Duodenal mucosa (tissue), 2 donors: ENCODE measurements around the gene MT1A.
"Not testable (repeated sequence)": the region's sequence is repeated elsewhere in the genome, so short reads cannot be mapped to it uniquely, and the experiment has no call there.

Experiments used
- H3K27ac ChIP-seq: one replicate; pipeline ENCODE4 v1.7.0; 2013; ENCODE audit warnings: low read depth, low read length
- H3K27me3 ChIP-seq, 2 donors: one replicate each; pipeline ENCODE4 v1.7.0; 2013; ENCODE audit warnings: low read length in 2 of 2, control low read depth in 1 of 2; ENCODE audit not compliant: insufficient read depth in 2 of 2, control insufficient read depth in 1 of 2
- H3K36me3 ChIP-seq, 2 donors: one replicate each; pipeline ENCODE4 v1.7.0; 2013; ENCODE audit warnings: low read length in 2 of 2, control low read depth in 1 of 2; ENCODE audit not compliant: insufficient read depth in 2 of 2, control insufficient read depth in 1 of 2
- H3K4me1 ChIP-seq, 2 donors: one replicate each; pipeline ENCODE4 v1.7.0; 2013; ENCODE audit warnings: low read length in 2 of 2, control low read depth in 1 of 2; ENCODE audit not compliant: insufficient read depth in 2 of 2, control insufficient read depth in 1 of 2
- H3K4me3 ChIP-seq, 2 donors: one replicate each; pipeline ENCODE4 v1.7.0; 2013; ENCODE audit warnings: low read length in 2 of 2, low read depth in 1 of 2
- H3K9ac ChIP-seq, 2 donors: one replicate each; pipeline ENCODE4 v1.7.0; 2013; ENCODE audit warnings: low read length in 2 of 2, low read depth in 1 of 2
- H3K9me3 ChIP-seq, 2 donors: one replicate each; pipeline ENCODE4 v1.7.0; 2013; ENCODE audit warnings: low read length in 2 of 2, control low read depth in 1 of 2; ENCODE audit not compliant: control insufficient read depth in 1 of 2

Gene MT1A

GRCh38 chr16:56651586-56651985 is 13.1 kb downstream of the MT1A start, which contains the start of gene MT1B:
MT1B (plus strand) TSS chr16:56651886; CDS start chr16:56651954, 68 bp downstream.
- no peak within 1 kb of the TSS for H3K4me3 ChIP-seq
- H3K27me3 ChIP-seq = peaks cover 0 to 5% of the 10 kb centered on the region in 2 donors
- no peaks in the 10 kb centered on the region for H3K36me3 ChIP-seq
- peaks cover 17 to 21% of the 10 kb centered on the region in 2 donors for H3K4me1 ChIP-seq
- no peaks in the 10 kb centered on the region for H3K9me3 ChIP-seq
- H3K27ac ChIP-seq = no peak within 1 kb of the TSS
- H3K9ac ChIP-seq = no peak within 1 kb of the TSS

GRCh38 chr16:56652600-56652999 is 14.1 kb downstream of the MT1A start:
- H3K9me3 ChIP-seq = no peaks in the 10 kb centered on the region
- H3K27me3 ChIP-seq = peaks cover 0 to 2% of the 10 kb centered on the region in 2 donors
- H3K4me1 ChIP-seq = peaks cover 15 to 18% of the 10 kb centered on the region in 2 donors
- H3K4me3 ChIP-seq = no peak overlapping the region
- H3K36me3 ChIP-seq = no peaks in the 10 kb centered on the region
- H3K9ac ChIP-seq = no peak overlapping the region
- H3K27ac ChIP-seq = no peak overlapping the region

- Histone ChIP-seq H3K4me1 (peaks cover 14% of the 10 kb centered on the region in 2 donors), H3K27ac (no peak overlapping the region), H3K36me3 (no peaks in the 10 kb centered on the region), H3K9ac (no peak overlapping the region), H3K4me3 (no peak overlapping the region), H3K9me3 (no peaks in the 10 kb centered on the region), H3K27me3 (no peaks in the 10 kb centered on the region)
These were observed 14.8 kb downstream of the MT1A start for GRCh38 chr16:56653218-56653617.

GRCh38 chr16:56657555-56658326 is 19.3 kb downstream of the MT1A start, which contains the start of gene MT1F:
MT1F (plus strand) TSS chr16:56657959; CDS start chr16:56658059, 100 bp downstream.
- H3K27me3 ChIP-seq = no peaks in the 10 kb centered on the region
- peaks cover 0 to 7% of the 10 kb centered on the region in 2 donors for H3K36me3 ChIP-seq
- no peaks in the 10 kb centered on the region for H3K9me3 ChIP-seq
- peaks cover 15 to 17% of the 10 kb centered on the region in 2 donors for H3K4me1 ChIP-seq
- peak within 1 kb of the TSS; percentile 82 for H3K27ac ChIP-seq
- peak within 1 kb of the TSS; percentile 95 to 99 for H3K9ac ChIP-seq
- H3K4me3 ChIP-seq = peak within 1 kb of the TSS; percentile 88 to 99

- Histone ChIP-seq H3K4me3 (peak overlapping the region; percentile 88 to 99), H3K9me3 (no peaks in the 10 kb centered on the region), H3K4me1 (peaks cover 15 to 17% of the 10 kb centered on the region in 2 donors), H3K27ac (peak overlapping the region; percentile 82), H3K36me3 (peaks cover 0 to 7% of the 10 kb centered on the region in 2 donors), H3K27me3 (no peaks in the 10 kb centered on the region), H3K9ac (peak overlapping the region; percentile 95 to 99)
These were observed 19.9 kb downstream of the MT1A start for GRCh38 chr16:56658327-56658875.

GRCh38 chr16:56662357-56663354 is 24.2 kb downstream of the MT1A start:
- Histone ChIP-seq H3K4me3 (peak overlapping the region; percentile 34 to 38), H3K36me3 (peaks cover 4 to 7% of the 10 kb centered on the region in 2 donors), H3K27ac (no peak overlapping the region), H3K4me1 (peaks cover 11 to 13% of the 10 kb centered on the region in 2 donors), H3K27me3 (peaks cover 0 to 6% of the 10 kb centered on the region in 2 donors), H3K9ac (no peak overlapping the region), H3K9me3 (no peaks in the 10 kb centered on the region)

- Histone ChIP-seq H3K9ac (no peak overlapping the region), H3K27me3 (peaks cover 0 to 19% of the 10 kb centered on the region in 2 donors), H3K27ac (no peak overlapping the region), H3K4me1 (peaks cover 14 to 18% of the 10 kb centered on the region in 2 donors), H3K9me3 (no peaks in the 10 kb centered on the region), H3K36me3 (peaks cover 6 to 7% of the 10 kb centered on the region in 2 donors), H3K4me3 (no peak overlapping the region)
These were observed 26.0 kb downstream of the MT1A start for GRCh38 chr16:56664506-56664905.

GRCh38 chr16:56665286-56666261 is 27.1 kb downstream of the MT1A start:
- Histone ChIP-seq H3K4me3 (peak overlapping the region in 1 of 2 donors; percentile 92), H3K4me1 (peaks cover 13 to 21% of the 10 kb centered on the region in 2 donors), H3K27me3 (peaks cover 0 to 19% of the 10 kb centered on the region in 2 donors)
- not testable (repeated sequence) for H3K27ac ChIP-seq, H3K9me3 ChIP-seq, H3K9ac ChIP-seq, H3K36me3 ChIP-seq
